Breast epithelium (tissue), 3 donors: ENCODE measurements around the gene PEX16.

Experiments
- POLR2A ChIP-seq: fragments of 450-650 bp; IDR thresholded peaks from one replicate; pipeline ENCODE4 v1.6.1; 2016; ENCODE audit warnings: antibody characterized with exemption, mild to moderate bottlenecking, moderate library complexity
- POLR2AphosphoS5 ChIP-seq, 3 donors: sonication (generic); formaldehyde crosslinking; IDR thresholded peaks; one replicate each; pipeline ENCODE4 v1.6.1; 2017; ENCODE audit warnings: antibody characterized with exemption in 3 of 3
- TF ChIP-seq, protein P1 (sequence below), 3 donors: fragments of 450-650 bp; IDR thresholded peaks; one replicate each; pipeline ENCODE4 v1.5.1; 2016 to 2017; ENCODE audit warnings: antibody characterized with exemption in 3 of 3, mild to moderate bottlenecking in 3 of 3, moderate library complexity in 3 of 3

DNA sequence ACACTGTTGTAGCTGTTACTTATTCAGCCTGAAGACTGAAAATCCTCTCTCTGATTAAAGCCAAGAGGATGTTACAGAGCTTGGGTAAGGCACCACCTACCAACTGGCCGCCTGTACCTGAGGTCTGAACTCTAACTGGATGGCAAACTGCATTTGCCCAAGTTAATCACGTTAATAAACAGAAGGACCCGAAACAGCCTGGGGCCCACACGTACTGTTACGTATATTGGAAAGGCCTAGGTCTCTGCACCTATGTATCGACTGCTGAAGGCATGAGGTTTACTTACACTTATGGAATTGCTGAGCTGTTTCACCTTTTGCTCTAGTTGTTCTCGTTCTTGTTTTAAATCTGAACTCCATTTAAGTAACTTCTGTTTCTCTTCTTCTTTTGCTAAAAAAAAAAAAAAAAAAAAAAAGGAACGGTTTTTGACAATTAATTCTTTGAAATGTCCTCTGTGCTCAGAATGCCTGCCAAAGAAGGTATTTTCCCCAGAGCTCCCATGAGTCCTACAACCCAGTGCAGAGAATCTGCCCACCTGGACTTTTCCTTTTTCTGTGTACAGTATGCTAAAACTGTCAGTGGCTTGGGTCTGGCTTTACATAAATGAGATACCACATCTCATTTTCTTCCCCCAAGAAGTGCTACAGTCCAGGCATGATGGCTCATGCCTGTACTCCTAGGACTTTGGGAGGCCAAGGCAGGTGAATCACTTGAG is 17.8 kb upstream of the PEX16 start:
- TF ChIP-seq POLR2A (no peak), POLR2AphosphoS5 (IDR thresholded peaks at IDR 0.05) (no peak)
- TF ChIP-seq, protein P1, sequence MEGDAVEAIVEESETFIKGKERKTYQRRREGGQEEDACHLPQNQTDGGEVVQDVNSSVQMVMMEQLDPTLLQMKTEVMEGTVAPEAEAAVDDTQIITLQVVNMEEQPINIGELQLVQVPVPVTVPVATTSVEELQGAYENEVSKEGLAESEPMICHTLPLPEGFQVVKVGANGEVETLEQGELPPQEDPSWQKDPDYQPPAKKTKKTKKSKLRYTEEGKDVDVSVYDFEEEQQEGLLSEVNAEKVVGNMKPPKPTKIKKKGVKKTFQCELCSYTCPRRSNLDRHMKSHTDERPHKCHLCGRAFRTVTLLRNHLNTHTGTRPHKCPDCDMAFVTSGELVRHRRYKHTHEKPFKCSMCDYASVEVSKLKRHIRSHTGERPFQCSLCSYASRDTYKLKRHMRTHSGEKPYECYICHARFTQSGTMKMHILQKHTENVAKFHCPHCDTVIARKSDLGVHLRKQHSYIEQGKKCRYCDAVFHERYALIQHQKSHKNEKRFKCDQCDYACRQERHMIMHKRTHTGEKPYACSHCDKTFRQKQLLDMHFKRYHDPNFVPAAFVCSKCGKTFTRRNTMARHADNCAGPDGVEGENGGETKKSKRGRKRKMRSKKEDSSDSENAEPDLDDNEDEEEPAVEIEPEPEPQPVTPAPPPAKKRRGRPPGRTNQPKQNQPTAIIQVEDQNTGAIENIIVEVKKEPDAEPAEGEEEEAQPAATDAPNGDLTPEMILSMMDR (IDR thresholded peaks at IDR 0.05), result no peak
